AG04449 (cell line): ENCODE measurements around the gene RNF222.

Experiments
- CTCF ChIA-PET: fragments of 350-600 bp; formaldehyde crosslinking; extraction: SDS; loops from one replicate; lab custom pipeline; 2021; ENCODE audit warnings: antibody characterized with exemption; lab: Yijun Ruan, JAX
- POLR2A ChIA-PET: fragments of 400-600, 350-600 bp; formaldehyde crosslinking; extraction: SDS; loops from one replicate; lab custom pipeline; 2020; ENCODE audit warnings: antibody characterized with exemption, inconsistent platforms; lab: Yijun Ruan, JAX
- DNase-seq: peaks from one replicate; pipeline ENCODE4 v3.0.0-alpha.2; 2010; ENCODE audit warnings: low read depth, low spot score
- H3K4me3 ChIP-seq: 2 replicates; pipeline ENCODE4 v1.5.1; 2011; ENCODE audit warnings: low read depth, mild to moderate bottlenecking, control low read depth, low read length
- TF ChIP-seq, protein P1 (sequence below): IDR thresholded peaks from one replicate; pipeline ENCODE4 v1.5.1; 2011; ENCODE audit warnings: mild to moderate bottlenecking, moderate library complexity, low read length, control low read depth, inconsistent platforms; ENCODE audit not compliant: insufficient read depth; ENCODE audit errors: missing control alignments

Gene RNF222

DNA sequence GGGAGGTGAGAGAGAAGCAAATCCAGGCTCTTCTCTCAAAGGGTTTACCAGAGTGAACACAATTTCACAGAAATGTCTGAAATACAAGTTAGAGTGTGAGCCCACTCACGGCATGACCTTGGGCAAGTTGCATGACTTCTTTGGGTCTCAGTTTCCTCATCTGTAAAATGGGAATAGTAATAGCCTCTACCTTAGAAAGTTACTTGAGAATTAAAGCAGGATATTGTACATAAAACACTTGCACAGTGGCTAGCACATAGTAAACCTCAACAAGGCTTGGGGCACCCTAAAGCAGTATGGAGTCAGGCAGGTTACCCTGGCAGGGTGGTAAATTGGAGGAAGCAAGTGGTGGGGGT is 13.2 kb upstream of the RNF222 start:
- TF ChIP-seq, protein P1, sequence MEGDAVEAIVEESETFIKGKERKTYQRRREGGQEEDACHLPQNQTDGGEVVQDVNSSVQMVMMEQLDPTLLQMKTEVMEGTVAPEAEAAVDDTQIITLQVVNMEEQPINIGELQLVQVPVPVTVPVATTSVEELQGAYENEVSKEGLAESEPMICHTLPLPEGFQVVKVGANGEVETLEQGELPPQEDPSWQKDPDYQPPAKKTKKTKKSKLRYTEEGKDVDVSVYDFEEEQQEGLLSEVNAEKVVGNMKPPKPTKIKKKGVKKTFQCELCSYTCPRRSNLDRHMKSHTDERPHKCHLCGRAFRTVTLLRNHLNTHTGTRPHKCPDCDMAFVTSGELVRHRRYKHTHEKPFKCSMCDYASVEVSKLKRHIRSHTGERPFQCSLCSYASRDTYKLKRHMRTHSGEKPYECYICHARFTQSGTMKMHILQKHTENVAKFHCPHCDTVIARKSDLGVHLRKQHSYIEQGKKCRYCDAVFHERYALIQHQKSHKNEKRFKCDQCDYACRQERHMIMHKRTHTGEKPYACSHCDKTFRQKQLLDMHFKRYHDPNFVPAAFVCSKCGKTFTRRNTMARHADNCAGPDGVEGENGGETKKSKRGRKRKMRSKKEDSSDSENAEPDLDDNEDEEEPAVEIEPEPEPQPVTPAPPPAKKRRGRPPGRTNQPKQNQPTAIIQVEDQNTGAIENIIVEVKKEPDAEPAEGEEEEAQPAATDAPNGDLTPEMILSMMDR: no peak
- ChIA-PET POLR2A (interaction anchor here (1.0 kb wide), 1 partner anchor 25 kb away, joined by 5 read pairs; the partner anchor contains the start of gene NDEL1), CTCF (interaction anchor here (0.7 to 6.5 kb wide), 28 partner anchors 10 to 483 kb away, joined by 3 to 94 read pairs (median 6); partner anchors contain the start of gene NDEL1)
- DNase-seq: no peak
- H3K4me3 ChIP-seq: no peak overlapping the region

GRCh38 chr17:8409966-8410882 is 12.6 kb upstream of the RNF222 start:
- CTCF ChIA-PET: interaction anchor here (0.7 to 6.5 kb wide), 38 partner anchors 8 to 857 kb away, joined by 3 to 94 read pairs (median 4); partner anchors contain the start of gene NDEL1
- no peak overlapping the region; the same call in 1 of the 2 replicates for H3K4me3 ChIP-seq
- DNase-seq: peak; percentile 23
- POLR2A ChIA-PET: interaction anchor here (0.6 to 1.0 kb wide), 3 partner anchors 21 to 375 kb away, joined by 3 to 5 read pairs (median 3); partner anchors contain the start of gene NDEL1
- TF ChIP-seq, protein P1: peak; percentile 85

DNA sequence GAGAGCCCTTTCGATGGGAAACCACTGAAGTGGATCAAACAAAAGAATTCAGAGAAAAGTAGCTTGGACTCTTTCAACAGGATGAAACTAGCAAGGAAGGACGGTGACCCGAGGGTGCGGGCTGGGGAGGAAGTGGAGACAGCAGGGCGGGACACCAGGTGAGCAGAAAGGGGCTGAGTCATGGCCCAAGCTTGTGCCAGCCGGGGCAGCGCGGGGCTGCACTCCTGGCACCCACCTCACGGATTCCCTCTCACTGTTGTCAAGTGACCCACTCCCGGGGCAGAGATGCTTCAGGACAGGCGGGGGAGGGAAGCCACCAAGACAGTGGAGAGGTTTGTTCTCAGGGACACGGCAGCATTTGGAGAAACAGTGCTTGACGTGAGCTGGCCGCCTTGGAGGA is 10.7 kb upstream of the RNF222 start:
- ChIA-PET POLR2A (no interaction called here), CTCF (interaction anchor here (1.0 to 6.5 kb wide), 6 partner anchors 12 to 377 kb away, joined by 3 to 94 read pairs (median 8); no protein-coding TSS in a partner anchor)
- DNase-seq: no peak
- TF ChIP-seq, protein P1: no peak
- no peak overlapping the region for H3K4me3 ChIP-seq

- ChIA-PET POLR2A (no interaction called here), CTCF (interaction anchor here (1.0 to 6.5 kb wide), 5 partner anchors 11 to 380 kb away, joined by 3 to 94 read pairs (median 5); no protein-coding TSS in a partner anchor)
- no peak for DNase-seq
- H3K4me3 ChIP-seq: no peak overlapping the region
- TF ChIP-seq, protein P1: no peak
Observed at GRCh38 chr17:8406174-8406573, 8.5 kb upstream of the RNF222 start.

DNA sequence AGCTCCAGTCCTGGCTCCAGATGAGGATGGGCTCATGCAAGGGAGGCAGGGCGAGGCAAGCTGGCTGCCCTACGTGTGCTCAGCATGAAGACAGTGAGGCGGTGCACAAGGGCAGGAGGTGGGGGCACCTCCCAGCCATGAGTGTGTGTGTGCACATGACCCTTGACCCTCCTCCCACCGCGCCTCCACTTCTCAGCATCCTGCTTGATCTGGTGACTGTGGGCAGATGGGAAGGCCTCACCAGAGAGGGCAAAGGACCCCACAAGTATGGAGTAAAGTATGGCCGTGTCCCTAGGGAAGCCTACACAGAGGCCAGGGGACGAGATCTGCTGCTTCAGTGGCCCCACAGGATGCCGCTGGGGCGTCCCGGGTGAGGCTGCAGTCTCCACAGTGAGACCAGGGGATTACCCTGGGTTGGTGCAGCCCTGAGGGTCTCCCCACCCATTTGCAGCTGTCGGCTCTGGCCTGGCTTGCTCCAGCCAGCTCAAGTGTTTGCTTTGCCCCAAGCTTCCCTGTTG is 7.9 kb upstream of the RNF222 start:
- TF ChIP-seq, protein P1: no peak
- no peak for DNase-seq
- CTCF ChIA-PET: interaction anchor here (1.0 to 6.5 kb wide), 5 partner anchors 10 to 380 kb away, joined by 3 to 94 read pairs (median 5); no protein-coding TSS in a partner anchor
- no peak overlapping the region for H3K4me3 ChIP-seq
- POLR2A ChIA-PET: no interaction called here
